ENCODE results near the gene EIF4G3.

The EIF4G3 gene

DNA sequence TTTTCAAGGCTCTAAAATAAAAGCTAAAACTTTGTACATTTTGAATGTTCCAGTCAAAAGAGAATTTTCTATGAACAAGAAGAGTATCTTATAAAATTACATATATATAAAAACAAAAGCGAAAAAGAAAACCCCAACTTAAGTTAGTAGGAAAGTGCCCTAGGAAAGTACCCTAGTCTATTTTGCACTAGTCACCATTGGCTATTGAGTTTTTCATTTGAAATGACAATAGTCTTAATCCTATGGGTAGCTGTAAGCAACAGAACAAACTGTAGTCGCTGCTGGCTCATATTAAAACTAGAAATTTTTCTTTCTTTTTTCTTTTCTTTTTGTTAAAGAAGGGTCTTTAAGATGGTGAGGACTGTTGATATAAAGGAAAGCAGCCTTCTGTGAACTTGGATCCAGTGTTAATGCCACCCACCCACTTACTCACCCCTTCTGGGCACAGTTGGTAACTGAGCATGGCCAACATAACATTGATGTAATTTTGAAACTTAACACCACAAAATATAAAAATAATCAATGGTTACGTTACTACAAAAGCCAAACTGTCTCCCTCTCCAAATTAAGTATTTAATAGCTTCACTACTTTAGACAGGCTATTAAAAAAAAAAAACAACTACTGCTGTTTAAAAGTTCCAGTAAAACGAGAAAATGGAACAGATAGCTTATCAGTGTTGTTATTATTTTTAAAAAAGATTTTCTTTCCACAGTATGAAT lies 177.0 kb downstream of the EIF4G3 start:
- Histone ChIP-seq H3K27ac (no peak overlapping the region), H3K36me3 (no peaks in the 10 kb centered on the region; the same call in none of the 2 replicates), H3K9me3 (ENCODE audit: severe bottlenecking) (no peaks in the 10 kb centered on the region), H3K27me3 (ENCODE audit: insufficient read depth, low read depth, severe bottlenecking) (no peaks in the 10 kb centered on the region), H3K4me3 (ENCODE audit: low read depth, low read length) (no peak overlapping the region)
- DNase-seq: no peak
- TF ChIP-seq, protein P1, sequence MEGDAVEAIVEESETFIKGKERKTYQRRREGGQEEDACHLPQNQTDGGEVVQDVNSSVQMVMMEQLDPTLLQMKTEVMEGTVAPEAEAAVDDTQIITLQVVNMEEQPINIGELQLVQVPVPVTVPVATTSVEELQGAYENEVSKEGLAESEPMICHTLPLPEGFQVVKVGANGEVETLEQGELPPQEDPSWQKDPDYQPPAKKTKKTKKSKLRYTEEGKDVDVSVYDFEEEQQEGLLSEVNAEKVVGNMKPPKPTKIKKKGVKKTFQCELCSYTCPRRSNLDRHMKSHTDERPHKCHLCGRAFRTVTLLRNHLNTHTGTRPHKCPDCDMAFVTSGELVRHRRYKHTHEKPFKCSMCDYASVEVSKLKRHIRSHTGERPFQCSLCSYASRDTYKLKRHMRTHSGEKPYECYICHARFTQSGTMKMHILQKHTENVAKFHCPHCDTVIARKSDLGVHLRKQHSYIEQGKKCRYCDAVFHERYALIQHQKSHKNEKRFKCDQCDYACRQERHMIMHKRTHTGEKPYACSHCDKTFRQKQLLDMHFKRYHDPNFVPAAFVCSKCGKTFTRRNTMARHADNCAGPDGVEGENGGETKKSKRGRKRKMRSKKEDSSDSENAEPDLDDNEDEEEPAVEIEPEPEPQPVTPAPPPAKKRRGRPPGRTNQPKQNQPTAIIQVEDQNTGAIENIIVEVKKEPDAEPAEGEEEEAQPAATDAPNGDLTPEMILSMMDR (IDR thresholded peaks at IDR 0.05; ENCODE audit: low read depth, low read length): no peak

GRCh38 chr1:20998826-20999225 lies 177.9 kb downstream of the EIF4G3 start:
- TF ChIP-seq, protein P1 (IDR thresholded peaks at IDR 0.05; ENCODE audit: low read depth, low read length): no peak
- no peak overlapping the region for H3K27ac ChIP-seq
- no peak overlapping the region for H3K4me3 ChIP-seq (ENCODE audit: low read depth, low read length)
- no peaks in the 10 kb centered on the region for H3K27me3 ChIP-seq (ENCODE audit: insufficient read depth, low read depth, severe bottlenecking)
- H3K36me3 ChIP-seq: no peaks in the 10 kb centered on the region; the same call in none of the 2 replicates
- no peak for DNase-seq
- no peaks in the 10 kb centered on the region for H3K9me3 ChIP-seq (ENCODE audit: severe bottlenecking)

GRCh38 chr1:20997602-20998224 lies 179.0 kb downstream of the EIF4G3 start:
- Histone ChIP-seq H3K4me3 (ENCODE audit: low read depth, low read length) (no peak overlapping the region), H3K36me3 (no peaks in the 10 kb centered on the region; the same call in none of the 2 replicates), H3K27ac (no peak overlapping the region), H3K27me3 (ENCODE audit: insufficient read depth, low read depth, severe bottlenecking) (no peaks in the 10 kb centered on the region), H3K9me3 (ENCODE audit: severe bottlenecking) (no peaks in the 10 kb centered on the region)
- no peak for DNase-seq
- TF ChIP-seq, protein P1 (IDR thresholded peaks at IDR 0.05; ENCODE audit: low read depth, low read length): no peak

DNA sequence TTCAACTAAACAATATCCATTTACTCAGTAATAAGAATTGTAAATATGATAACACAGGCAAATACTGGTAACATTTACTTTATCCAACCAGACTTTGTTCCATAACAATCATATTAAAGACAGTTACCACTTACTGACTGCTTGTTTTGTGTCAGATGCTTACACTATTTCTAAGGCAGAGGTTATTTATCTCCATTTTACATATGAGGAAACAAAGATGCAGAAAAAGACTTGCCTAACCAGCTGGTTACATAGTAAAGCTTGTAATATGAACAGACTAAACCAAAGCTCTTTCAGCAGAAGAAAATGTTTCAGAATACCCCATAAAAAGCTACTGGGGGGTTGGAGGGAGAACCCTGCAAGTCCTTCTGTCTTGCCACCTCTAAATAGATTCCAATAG lies 180.1 kb downstream of the EIF4G3 start:
- Histone ChIP-seq H3K27ac (no peak overlapping the region), H3K36me3 (no peaks in the 10 kb centered on the region; the same call in 1 of the 2 replicates), H3K27me3 (ENCODE audit: insufficient read depth, low read depth, severe bottlenecking) (no peaks in the 10 kb centered on the region), H3K9me3 (ENCODE audit: severe bottlenecking) (no peaks in the 10 kb centered on the region), H3K4me3 (ENCODE audit: low read depth, low read length) (no peak overlapping the region)
- DNase-seq: no peak
- TF ChIP-seq, protein P1 (IDR thresholded peaks at IDR 0.05; ENCODE audit: low read depth, low read length): no peak

- DNase-seq: no peak
- TF ChIP-seq, protein P1 (IDR thresholded peaks at IDR 0.05; ENCODE audit: low read depth, low read length): no peak
- Histone ChIP-seq H3K27ac (no peak overlapping the region), H3K27me3 (ENCODE audit: insufficient read depth, low read depth, severe bottlenecking) (no peaks in the 10 kb centered on the region), H3K9me3 (ENCODE audit: severe bottlenecking) (no peaks in the 10 kb centered on the region), H3K4me3 (ENCODE audit: low read depth, low read length) (no peak overlapping the region), H3K36me3 (no peaks in the 10 kb centered on the region; the same call in 1 of the 2 replicates)
Measured at GRCh38 chr1:20993716-20994575, 182.8 kb downstream of the EIF4G3 start.
